ENCODE measurements around the gene STMN3.
"Not testable (repeated sequence)": the region's sequence is repeated elsewhere in the genome, so short reads cannot be mapped to it uniquely, and the experiment has no call there.

Gene STMN3

GRCh38 chr20:63675681-63676368, 22.6 kb upstream of the STMN3 start:
- no peak for DNase-seq (ENCODE audit: low read depth, low spot score)
- no peak for TF ChIP-seq EZH2 (IDR thresholded peaks at IDR 0.05)
- no peak for TF ChIP-seq FOXP2 (optimal IDR thresholded peaks at IDR 0.05; ENCODE audit: control extremely low read depth, extremely low read length, insufficient read depth)
- no peak for TF ChIP-seq POLR2AphosphoS5 (IDR thresholded peaks at IDR 0.05; ENCODE audit: borderline replicate concordance, low read depth, low read length)
- Histone ChIP-seq H3K4me3 (no peak overlapping the region), H3K27ac (no peak overlapping the region), H3K9ac (ENCODE audit: insufficient read length) (no peak overlapping the region), H3K36me3 (ENCODE audit: insufficient read depth, low read length) (peaks cover 8% of the 10 kb centered on the region; the same call in 1 of the 2 replicates), H3K9me3 (ENCODE audit: low read depth, low read length) (no peaks in the 10 kb centered on the region)

DNA sequence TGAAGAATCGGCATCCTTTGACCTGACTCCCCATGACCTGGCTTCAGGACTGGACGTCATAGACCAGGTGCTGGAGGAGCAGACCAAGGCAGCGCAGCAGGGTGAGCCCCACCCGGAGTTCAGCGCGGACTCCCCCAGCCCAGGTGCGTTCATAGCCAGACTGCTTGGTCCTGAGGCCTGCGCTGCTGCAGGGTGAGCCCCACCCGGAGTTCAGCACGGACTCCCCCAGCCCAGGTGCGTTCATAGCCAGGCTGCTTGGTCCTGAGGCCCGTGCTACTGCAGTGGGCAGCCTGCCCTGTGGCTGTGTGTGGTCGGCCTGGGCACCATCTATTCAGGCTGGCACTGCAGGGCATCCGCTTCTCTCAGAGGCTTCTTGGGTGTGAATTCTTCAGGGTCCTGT, 20.7 kb upstream of the STMN3 start:
- Histone ChIP-seq H3K36me3 (ENCODE audit: insufficient read depth, low read length) (peaks cover 8% of the 10 kb centered on the region; the same call in 1 of the 2 replicates), H3K9me3 (ENCODE audit: low read depth, low read length) (no peaks in the 10 kb centered on the region), H3K4me3 (no peak overlapping the region), H3K9ac (ENCODE audit: insufficient read length) (no peak overlapping the region), H3K27ac (no peak overlapping the region)
- no peak for TF ChIP-seq EZH2 (IDR thresholded peaks at IDR 0.05)
- no peak for TF ChIP-seq POLR2AphosphoS5 (IDR thresholded peaks at IDR 0.05; ENCODE audit: borderline replicate concordance, low read depth, low read length)
- no peak for TF ChIP-seq FOXP2 (optimal IDR thresholded peaks at IDR 0.05; ENCODE audit: control extremely low read depth, extremely low read length, insufficient read depth)
- no peak for DNase-seq (ENCODE audit: low read depth, low spot score)

GRCh38 chr20:63672666-63673065, 19.4 kb upstream of the STMN3 start:
- Histone ChIP-seq H3K4me3 (no peak overlapping the region), H3K9me3 (ENCODE audit: low read depth, low read length) (no peaks in the 10 kb centered on the region), H3K9ac (ENCODE audit: insufficient read length) (no peak overlapping the region), H3K36me3 (ENCODE audit: insufficient read depth, low read length) (peaks cover 20% of the 10 kb centered on the region; the same call in 1 of the 2 replicates), H3K27ac (no peak overlapping the region)
- no peak for DNase-seq (ENCODE audit: low read depth, low spot score)
- TF ChIP-seq FOXP2 (optimal IDR thresholded peaks at IDR 0.05; ENCODE audit: control extremely low read depth, extremely low read length, insufficient read depth) (no peak), EZH2 (IDR thresholded peaks at IDR 0.05) (no peak), POLR2AphosphoS5 (IDR thresholded peaks at IDR 0.05; ENCODE audit: borderline replicate concordance, low read depth, low read length) (no peak)

DNA sequence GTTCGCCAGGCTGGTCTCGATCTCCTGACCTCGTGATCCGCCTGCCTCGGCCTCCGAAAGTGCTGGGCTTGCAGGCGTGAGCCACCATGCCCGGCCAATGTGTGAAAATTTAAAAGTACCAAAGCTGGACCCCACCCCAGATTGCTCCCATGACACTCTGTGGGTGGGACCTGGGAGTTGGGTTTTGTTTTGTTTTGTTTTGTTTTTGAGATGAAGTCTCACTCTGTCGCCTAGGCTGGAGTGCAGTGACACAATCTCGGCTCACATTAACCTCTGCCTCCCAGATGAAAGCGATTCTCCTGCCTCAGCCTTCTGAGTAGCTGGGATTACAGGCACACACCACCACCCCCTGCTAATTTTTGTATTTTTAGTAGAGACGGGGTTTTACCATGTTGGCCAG, 18.5 kb upstream of the STMN3 start:
- not testable (repeated sequence) for DNase-seq (ENCODE audit: low read depth, low spot score); H3K9ac ChIP-seq (ENCODE audit: insufficient read length); H3K9me3 ChIP-seq (ENCODE audit: low read depth, low read length); H3K27ac ChIP-seq; H3K4me3 ChIP-seq
- peaks cover 28% of the 10 kb centered on the region for H3K36me3 ChIP-seq (ENCODE audit: insufficient read depth, low read length)

DNA sequence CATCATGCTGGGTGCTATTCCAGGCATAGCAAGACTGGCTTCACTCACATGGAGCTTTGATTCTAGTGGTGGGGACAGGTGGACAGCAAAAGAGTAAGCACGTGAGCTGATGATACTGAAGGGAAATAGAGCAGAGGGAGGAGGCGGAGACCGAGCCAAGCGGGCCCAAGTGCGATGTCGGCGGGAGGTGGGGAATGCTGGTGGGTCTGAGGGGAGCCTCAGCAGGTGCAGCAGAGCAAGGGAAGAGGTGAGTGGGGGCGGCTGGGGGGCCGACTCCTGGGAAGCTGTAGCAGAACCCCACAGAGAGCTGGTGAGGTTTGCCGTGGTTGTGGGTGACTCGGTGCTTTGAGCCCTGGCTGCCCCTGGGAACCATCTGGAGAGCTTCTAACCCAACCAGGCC, 15.1 kb upstream of the STMN3 start:
- no peak for TF ChIP-seq FOXP2 (optimal IDR thresholded peaks at IDR 0.05; ENCODE audit: control extremely low read depth, extremely low read length, insufficient read depth)
- TF ChIP-seq POLR2AphosphoS5 (IDR thresholded peaks at IDR 0.05; ENCODE audit: borderline replicate concordance, low read depth, low read length), result no peak
- no peak for TF ChIP-seq EZH2 (IDR thresholded peaks at IDR 0.05)
- no peak overlapping the region for H3K9ac ChIP-seq (ENCODE audit: insufficient read length)
- no peaks in the 10 kb centered on the region for H3K9me3 ChIP-seq (ENCODE audit: low read depth, low read length)
- no peak overlapping the region for H3K4me3 ChIP-seq
- H3K27ac ChIP-seq, result no peak overlapping the region
- H3K36me3 ChIP-seq (ENCODE audit: insufficient read depth, low read length), result peaks cover 29% of the 10 kb centered on the region
- no peak for DNase-seq (ENCODE audit: low read depth, low spot score)

- Histone ChIP-seq H3K27ac (no peak overlapping the region), H3K36me3 (ENCODE audit: insufficient read depth, low read length) (peaks cover 31% of the 10 kb centered on the region), H3K9ac (ENCODE audit: insufficient read length) (no peak overlapping the region), H3K9me3 (ENCODE audit: low read depth, low read length) (no peaks in the 10 kb centered on the region), H3K4me3 (no peak overlapping the region)
- DNase-seq (ENCODE audit: low read depth, low spot score), result no peak
- TF ChIP-seq FOXP2 (optimal IDR thresholded peaks at IDR 0.05; ENCODE audit: control extremely low read depth, extremely low read length, insufficient read depth) (no peak), EZH2 (IDR thresholded peaks at IDR 0.05) (no peak), POLR2AphosphoS5 (IDR thresholded peaks at IDR 0.05; ENCODE audit: borderline replicate concordance, low read depth, low read length) (no peak)
Observed at GRCh38 chr20:63667858-63668257, 14.6 kb upstream of the STMN3 start.

DNA sequence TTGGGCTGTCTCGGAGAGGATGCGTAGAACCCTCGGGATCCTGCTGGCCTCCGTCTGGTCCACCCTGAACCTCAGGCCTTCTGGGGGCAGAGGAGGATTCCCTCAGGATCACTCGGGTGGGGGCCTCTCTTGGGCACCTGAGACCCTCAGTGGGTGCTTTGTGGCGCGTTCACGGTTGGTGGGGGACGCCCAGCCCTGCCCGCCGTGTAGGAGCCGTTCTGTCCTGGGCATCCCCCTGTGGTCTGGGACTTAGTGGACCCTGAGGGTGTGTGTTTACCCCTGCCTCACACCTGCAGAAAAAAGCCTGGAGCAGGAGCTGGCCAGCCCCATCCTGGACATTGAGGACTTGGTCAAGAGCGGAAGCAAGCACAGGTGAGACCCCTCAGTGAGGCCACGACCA, 12.5 kb upstream of the STMN3 start:
- DNase-seq (ENCODE audit: low read depth, low spot score), result no peak
- Histone ChIP-seq H3K9ac (ENCODE audit: insufficient read length) (no peak overlapping the region), H3K9me3 (ENCODE audit: low read depth, low read length) (no peaks in the 10 kb centered on the region), H3K36me3 (ENCODE audit: insufficient read depth, low read length) (peaks cover 42% of the 10 kb centered on the region), H3K27ac (no peak overlapping the region), H3K4me3 (no peak overlapping the region)
- TF ChIP-seq EZH2 (IDR thresholded peaks at IDR 0.05) (no peak), FOXP2 (optimal IDR thresholded peaks at IDR 0.05; ENCODE audit: control extremely low read depth, extremely low read length, insufficient read depth) (no peak), POLR2AphosphoS5 (IDR thresholded peaks at IDR 0.05; ENCODE audit: borderline replicate concordance, low read depth, low read length) (no peak)

GRCh38 chr20:63664861-63665594, 11.8 kb upstream of the STMN3 start:
- TF ChIP-seq POLR2AphosphoS5 (IDR thresholded peaks at IDR 0.05; ENCODE audit: borderline replicate concordance, low read depth, low read length), result no peak
- no peak for TF ChIP-seq EZH2 (IDR thresholded peaks at IDR 0.05)
- no peak for TF ChIP-seq FOXP2 (optimal IDR thresholded peaks at IDR 0.05; ENCODE audit: control extremely low read depth, extremely low read length, insufficient read depth)
- no peak overlapping the region for H3K9ac ChIP-seq (ENCODE audit: insufficient read length)
- no peaks in the 10 kb centered on the region for H3K9me3 ChIP-seq (ENCODE audit: low read depth, low read length)
- no peak for DNase-seq (ENCODE audit: low read depth, low spot score)
- no peak overlapping the region for H3K4me3 ChIP-seq
- peaks cover 42% of the 10 kb centered on the region for H3K36me3 ChIP-seq (ENCODE audit: insufficient read depth, low read length)
- no peak overlapping the region for H3K27ac ChIP-seq

Measured in SK-N-MC (cell line).